GM23248 (cell line): Measurements from ENCODE around the gene CCDC74B.
"Not testable (repeated sequence)": the region's sequence is repeated elsewhere in the genome, so short reads cannot be mapped to it uniquely, and the experiment has no call there.

Experiments used
- EZH2 ChIP-seq: fragments of 200-600 bp; sonication (generic); IDR thresholded peaks from 2 replicates; pipeline ENCODE4 v1.6.1; 2018; ENCODE audit warnings: antibody characterized with exemption, mild to moderate bottlenecking; ENCODE audit not compliant: insufficient read depth, poor library complexity, severe bottlenecking
- EZH2phosphoT487 ChIP-seq: fragments of 200-600 bp; sonication (generic); IDR thresholded peaks from 2 replicates; pipeline ENCODE4 v1.6.1; 2018; ENCODE audit warnings: antibody characterized with exemption, moderate library complexity, mild to moderate bottlenecking, low read depth; ENCODE audit not compliant: insufficient read depth

- not testable (repeated sequence) for TF ChIP-seq EZH2phosphoT487, EZH2
These were observed 24.0 kb downstream of the CCDC74B start for GRCh38 chr2:130120924-130121323.
